ENCODE results near the gene NOX5.

The NOX5 gene

GRCh38 chr15:68991723-68992122 is 22.8 kb upstream of the NOX5 start:
- H4K20me1 ChIP-seq (ENCODE audit: insufficient read depth, low read length), result no peaks in the 10 kb centered on the region
- H3K4me2 ChIP-seq (ENCODE audit: low read length), result no peak overlapping the region
- H3K79me2 ChIP-seq (ENCODE audit: low read length), result no peaks in the 10 kb centered on the region
- no peaks in the 10 kb centered on the region for H3K4me1 ChIP-seq (ENCODE audit: low read length)
- peaks cover 10% of the 10 kb centered on the region; the same call in 1 of the 2 replicates for H3K27me3 ChIP-seq (ENCODE audit: low read depth, low read length)
- no peaks in the 10 kb centered on the region for H3K36me3 ChIP-seq (replicated peaks; ENCODE audit: low read depth, low read length)
- H2AFZ ChIP-seq (ENCODE audit: low read depth, low read length), result no peak overlapping the region
- H3K27ac ChIP-seq (ENCODE audit: low read length), result no peak overlapping the region
- H3K9ac ChIP-seq (ENCODE audit: low read length), result no peak overlapping the region
- no peaks in the 10 kb centered on the region for H3K9me3 ChIP-seq (ENCODE audit: insufficient read depth, low read length)
- H3K4me3 ChIP-seq (ENCODE audit: low read length), result no peak overlapping the region
- TF ChIP-seq EZH2phosphoT487 (IDR thresholded peaks at IDR 0.05; ENCODE audit: low read depth), result no peak
- no peak for TF ChIP-seq CTCF (IDR thresholded peaks at IDR 0.05; ENCODE audit: low read depth, low read length)

- H3K9ac ChIP-seq (ENCODE audit: low read length), result no peak overlapping the region
- H3K79me2 ChIP-seq (ENCODE audit: low read length), result no peaks in the 10 kb centered on the region
- no peak overlapping the region for H3K27ac ChIP-seq (ENCODE audit: low read length)
- H3K36me3 ChIP-seq (replicated peaks; ENCODE audit: low read depth, low read length), result no peaks in the 10 kb centered on the region
- H4K20me1 ChIP-seq (ENCODE audit: insufficient read depth, low read length), result no peaks in the 10 kb centered on the region
- H2AFZ ChIP-seq (ENCODE audit: low read depth, low read length), result no peak overlapping the region
- peaks cover under 1% of the 10 kb centered on the region; the same call in 1 of the 2 replicates for H3K27me3 ChIP-seq (ENCODE audit: low read depth, low read length)
- no peaks in the 10 kb centered on the region for H3K4me1 ChIP-seq (ENCODE audit: low read length)
- no peak overlapping the region for H3K4me2 ChIP-seq (ENCODE audit: low read length)
- H3K4me3 ChIP-seq (ENCODE audit: low read length), result no peak overlapping the region
- H3K9me3 ChIP-seq (ENCODE audit: insufficient read depth, low read length), result no peaks in the 10 kb centered on the region
- TF ChIP-seq CTCF (IDR thresholded peaks at IDR 0.05; ENCODE audit: low read depth, low read length) (no peak), EZH2phosphoT487 (IDR thresholded peaks at IDR 0.05; ENCODE audit: low read depth) (no peak)
These were observed 21.8 kb upstream of the NOX5 start for GRCh38 chr15:68992696-68993095.

GRCh38 chr15:68993276-68993675 is 21.2 kb upstream of the NOX5 start:
- Histone ChIP-seq H4K20me1 (ENCODE audit: insufficient read depth, low read length) (no peaks in the 10 kb centered on the region), H3K36me3 (replicated peaks; ENCODE audit: low read depth, low read length) (no peaks in the 10 kb centered on the region), H3K4me3 (ENCODE audit: low read length) (no peak overlapping the region), H3K4me1 (ENCODE audit: low read length) (no peaks in the 10 kb centered on the region), H3K9ac (ENCODE audit: low read length) (no peak overlapping the region), H3K4me2 (ENCODE audit: low read length) (no peak overlapping the region), H3K9me3 (ENCODE audit: insufficient read depth, low read length) (no peaks in the 10 kb centered on the region), H3K79me2 (ENCODE audit: low read length) (no peaks in the 10 kb centered on the region), H3K27ac (ENCODE audit: low read length) (no peak overlapping the region), H2AFZ (ENCODE audit: low read depth, low read length) (no peak overlapping the region), H3K27me3 (ENCODE audit: low read depth, low read length) (no peaks in the 10 kb centered on the region)
- TF ChIP-seq CTCF (IDR thresholded peaks at IDR 0.05; ENCODE audit: low read depth, low read length) (no peak), EZH2phosphoT487 (IDR thresholded peaks at IDR 0.05; ENCODE audit: low read depth) (no peak)

GRCh38 chr15:68994149-68994548 is 20.3 kb upstream of the NOX5 start:
- no peak overlapping the region for H3K4me3 ChIP-seq (ENCODE audit: low read length)
- no peaks in the 10 kb centered on the region for H4K20me1 ChIP-seq (ENCODE audit: insufficient read depth, low read length)
- no peaks in the 10 kb centered on the region for H3K79me2 ChIP-seq (ENCODE audit: low read length)
- H2AFZ ChIP-seq (ENCODE audit: low read depth, low read length), result no peak overlapping the region
- no peaks in the 10 kb centered on the region for H3K9me3 ChIP-seq (ENCODE audit: insufficient read depth, low read length)
- H3K36me3 ChIP-seq (replicated peaks; ENCODE audit: low read depth, low read length), result no peaks in the 10 kb centered on the region
- H3K4me2 ChIP-seq (ENCODE audit: low read length), result no peak overlapping the region
- no peak overlapping the region for H3K27ac ChIP-seq (ENCODE audit: low read length)
- H3K9ac ChIP-seq (ENCODE audit: low read length), result no peak overlapping the region
- no peak for TF ChIP-seq EZH2phosphoT487 (IDR thresholded peaks at IDR 0.05; ENCODE audit: low read depth)
- TF ChIP-seq CTCF (IDR thresholded peaks at IDR 0.05; ENCODE audit: low read depth, low read length), result no peak
- no peaks in the 10 kb centered on the region for H3K27me3 ChIP-seq (ENCODE audit: low read depth, low read length)
- no peaks in the 10 kb centered on the region for H3K4me1 ChIP-seq (ENCODE audit: low read length)
